Measurements from ENCODE around the gene BET1L.

DNA sequence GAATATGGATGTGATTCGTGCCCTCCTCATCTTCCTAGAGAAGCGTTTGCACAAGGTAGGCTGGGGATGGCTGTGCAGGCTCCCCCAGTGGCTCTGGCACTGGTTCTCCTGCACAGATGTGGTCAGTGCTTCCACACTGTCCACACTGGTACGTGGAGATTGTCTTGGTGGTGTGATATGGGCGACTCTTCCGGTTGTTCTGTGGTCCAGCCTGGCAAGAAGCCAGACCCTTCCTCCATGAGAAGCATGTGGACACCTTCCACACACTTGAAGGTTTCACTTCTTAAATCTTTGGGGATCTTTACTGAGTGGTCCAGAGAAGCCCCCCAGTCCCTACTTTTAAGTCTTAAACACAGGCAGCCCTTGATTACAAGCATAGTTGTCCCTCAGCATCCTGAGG lies 4.1 kb upstream of the BET1L start:
- TF ChIP-seq, protein P1, sequence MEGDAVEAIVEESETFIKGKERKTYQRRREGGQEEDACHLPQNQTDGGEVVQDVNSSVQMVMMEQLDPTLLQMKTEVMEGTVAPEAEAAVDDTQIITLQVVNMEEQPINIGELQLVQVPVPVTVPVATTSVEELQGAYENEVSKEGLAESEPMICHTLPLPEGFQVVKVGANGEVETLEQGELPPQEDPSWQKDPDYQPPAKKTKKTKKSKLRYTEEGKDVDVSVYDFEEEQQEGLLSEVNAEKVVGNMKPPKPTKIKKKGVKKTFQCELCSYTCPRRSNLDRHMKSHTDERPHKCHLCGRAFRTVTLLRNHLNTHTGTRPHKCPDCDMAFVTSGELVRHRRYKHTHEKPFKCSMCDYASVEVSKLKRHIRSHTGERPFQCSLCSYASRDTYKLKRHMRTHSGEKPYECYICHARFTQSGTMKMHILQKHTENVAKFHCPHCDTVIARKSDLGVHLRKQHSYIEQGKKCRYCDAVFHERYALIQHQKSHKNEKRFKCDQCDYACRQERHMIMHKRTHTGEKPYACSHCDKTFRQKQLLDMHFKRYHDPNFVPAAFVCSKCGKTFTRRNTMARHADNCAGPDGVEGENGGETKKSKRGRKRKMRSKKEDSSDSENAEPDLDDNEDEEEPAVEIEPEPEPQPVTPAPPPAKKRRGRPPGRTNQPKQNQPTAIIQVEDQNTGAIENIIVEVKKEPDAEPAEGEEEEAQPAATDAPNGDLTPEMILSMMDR (IDR thresholded peaks at IDR 0.05; ENCODE audit: insufficient read depth, low read length): no peak
- TF ChIP-seq, protein P2, sequence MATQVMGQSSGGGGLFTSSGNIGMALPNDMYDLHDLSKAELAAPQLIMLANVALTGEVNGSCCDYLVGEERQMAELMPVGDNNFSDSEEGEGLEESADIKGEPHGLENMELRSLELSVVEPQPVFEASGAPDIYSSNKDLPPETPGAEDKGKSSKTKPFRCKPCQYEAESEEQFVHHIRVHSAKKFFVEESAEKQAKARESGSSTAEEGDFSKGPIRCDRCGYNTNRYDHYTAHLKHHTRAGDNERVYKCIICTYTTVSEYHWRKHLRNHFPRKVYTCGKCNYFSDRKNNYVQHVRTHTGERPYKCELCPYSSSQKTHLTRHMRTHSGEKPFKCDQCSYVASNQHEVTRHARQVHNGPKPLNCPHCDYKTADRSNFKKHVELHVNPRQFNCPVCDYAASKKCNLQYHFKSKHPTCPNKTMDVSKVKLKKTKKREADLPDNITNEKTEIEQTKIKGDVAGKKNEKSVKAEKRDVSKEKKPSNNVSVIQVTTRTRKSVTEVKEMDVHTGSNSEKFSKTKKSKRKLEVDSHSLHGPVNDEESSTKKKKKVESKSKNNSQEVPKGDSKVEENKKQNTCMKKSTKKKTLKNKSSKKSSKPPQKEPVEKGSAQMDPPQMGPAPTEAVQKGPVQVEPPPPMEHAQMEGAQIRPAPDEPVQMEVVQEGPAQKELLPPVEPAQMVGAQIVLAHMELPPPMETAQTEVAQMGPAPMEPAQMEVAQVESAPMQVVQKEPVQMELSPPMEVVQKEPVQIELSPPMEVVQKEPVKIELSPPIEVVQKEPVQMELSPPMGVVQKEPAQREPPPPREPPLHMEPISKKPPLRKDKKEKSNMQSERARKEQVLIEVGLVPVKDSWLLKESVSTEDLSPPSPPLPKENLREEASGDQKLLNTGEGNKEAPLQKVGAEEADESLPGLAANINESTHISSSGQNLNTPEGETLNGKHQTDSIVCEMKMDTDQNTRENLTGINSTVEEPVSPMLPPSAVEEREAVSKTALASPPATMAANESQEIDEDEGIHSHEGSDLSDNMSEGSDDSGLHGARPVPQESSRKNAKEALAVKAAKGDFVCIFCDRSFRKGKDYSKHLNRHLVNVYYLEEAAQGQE (IDR thresholded peaks at IDR 0.05; ENCODE audit: insufficient replicate concordance, low read depth): no peak
- TF ChIP-seq POLR2AphosphoS5 (IDR thresholded peaks at IDR 0.05; ENCODE audit: low read depth) (no peak), GABPA (IDR thresholded peaks at IDR 0.05; ENCODE audit: low read depth) (no peak)
